ENCODE data around the gene SYT9.

The SYT9 gene

DNA sequence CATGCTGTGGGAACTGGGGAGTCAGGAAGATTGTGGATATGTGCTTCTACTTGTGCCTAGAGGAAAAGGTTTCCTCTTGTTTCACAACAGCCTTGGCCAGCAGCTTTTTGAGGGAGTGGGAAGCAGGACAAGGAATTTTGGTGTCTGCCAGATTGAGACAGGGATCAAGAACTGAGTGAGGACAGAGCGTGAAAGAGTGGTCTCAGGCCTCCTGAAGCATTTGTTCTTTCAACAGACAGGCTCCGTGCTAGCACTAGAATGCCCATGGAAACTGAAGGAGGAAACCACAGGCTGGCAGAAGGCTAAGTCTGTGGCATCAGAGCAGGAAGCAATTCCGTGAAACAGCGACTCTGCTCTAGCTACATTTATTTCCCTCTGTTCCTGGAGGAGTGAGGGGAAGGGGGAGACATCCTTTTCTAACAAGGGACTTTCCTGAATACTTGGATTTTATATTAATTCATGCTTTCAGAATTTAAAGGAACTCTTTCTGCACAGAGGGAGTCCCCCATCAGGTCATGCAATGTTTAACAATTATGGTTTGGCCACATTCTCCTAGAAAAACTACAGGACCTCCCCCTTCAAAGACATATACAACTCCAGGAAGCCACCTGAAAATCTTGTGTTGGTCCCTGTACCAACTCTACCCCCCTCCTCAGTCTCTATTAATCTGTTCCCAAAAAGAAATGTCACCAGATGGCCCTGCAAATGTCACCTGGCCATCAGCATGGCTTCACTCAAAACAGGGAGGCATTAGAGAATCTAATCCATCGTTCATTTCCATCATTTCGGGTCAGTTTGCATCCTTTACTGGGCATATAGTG is 96.1 kb downstream of the SYT9 start:
- DNase-seq = no peak

DNA sequence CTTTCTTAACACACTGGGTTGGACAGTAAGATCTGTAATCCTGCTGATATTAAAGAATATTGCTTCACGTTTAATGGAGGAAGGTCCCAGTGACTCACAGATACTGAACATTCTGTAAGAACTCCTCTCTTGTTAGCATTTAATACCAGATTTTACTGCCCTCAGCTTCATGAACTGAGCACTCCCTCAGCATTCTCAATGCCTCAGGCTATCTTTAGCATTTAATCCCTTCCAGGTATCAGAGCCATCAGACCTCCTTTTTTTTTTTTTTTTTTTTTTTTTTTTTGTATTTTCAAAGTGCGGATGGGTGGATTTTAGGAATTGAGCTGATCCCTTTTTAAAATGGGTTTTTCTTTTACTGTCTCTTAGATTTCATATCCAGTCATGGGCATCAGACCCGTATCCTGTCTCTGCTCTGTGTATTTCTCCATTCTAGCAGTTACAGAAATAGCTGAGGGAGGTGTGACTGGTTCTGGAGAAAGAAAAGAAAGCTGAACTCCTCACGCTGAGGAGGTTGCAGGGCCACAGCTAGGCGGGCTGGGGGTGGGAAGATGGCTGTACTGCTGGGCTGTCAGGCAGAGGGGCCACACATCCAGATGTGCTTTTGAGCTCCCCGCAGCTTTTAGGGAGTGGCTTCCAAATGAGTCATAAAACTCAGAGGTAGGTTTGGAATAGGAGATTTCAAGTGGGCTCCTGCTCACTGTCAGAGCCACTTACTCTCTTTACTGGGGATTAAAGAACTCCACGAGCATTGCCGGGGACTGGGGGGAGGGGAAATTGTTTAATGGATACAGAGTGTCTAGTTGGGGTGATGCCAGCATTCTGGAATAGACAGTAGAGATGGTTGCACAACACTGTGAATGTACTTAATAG is 97.0 kb downstream of the SYT9 start:
- DNase-seq = no peak

DNA sequence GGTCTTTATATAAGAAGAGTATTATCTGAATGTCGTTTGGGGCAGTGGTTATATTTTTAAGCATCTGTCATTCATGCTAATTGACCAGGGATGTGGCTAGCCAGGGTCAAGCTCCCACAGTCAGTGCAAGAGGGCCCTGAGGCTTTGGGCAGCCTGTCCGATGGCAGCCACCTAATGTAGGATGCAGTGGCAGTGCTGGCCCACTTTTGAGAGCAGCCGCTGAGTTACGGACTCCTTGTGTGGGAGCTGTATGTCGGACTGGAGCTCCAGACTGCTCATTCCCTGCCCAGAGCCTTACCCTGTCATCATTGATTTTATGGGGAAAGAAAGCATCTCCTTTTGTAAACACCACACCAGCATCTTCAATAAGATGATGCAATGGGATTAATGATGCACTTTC is 99.5 kb downstream of the SYT9 start:
- no peak for DNase-seq

DNA sequence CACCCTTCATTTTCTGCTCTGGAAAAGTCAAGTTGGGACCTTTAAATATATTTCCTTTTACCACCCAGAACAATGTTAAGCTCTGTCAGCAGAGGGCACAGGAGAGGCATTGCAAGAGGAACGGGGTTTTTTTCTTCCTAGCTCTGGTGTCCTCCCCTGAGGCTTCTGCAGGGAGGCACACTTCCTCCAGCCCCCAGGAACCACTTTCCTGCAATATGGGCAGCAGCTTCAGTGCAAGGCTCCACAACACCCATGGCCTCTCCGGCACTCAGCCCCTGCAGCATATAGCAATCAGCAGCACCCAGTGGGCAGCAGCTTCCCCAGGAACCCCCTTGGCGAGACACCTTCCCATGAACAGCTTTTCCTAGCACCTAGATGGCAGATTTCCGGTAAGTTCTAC is 101.4 kb downstream of the SYT9 start:
- DNase-seq = no peak

DNA sequence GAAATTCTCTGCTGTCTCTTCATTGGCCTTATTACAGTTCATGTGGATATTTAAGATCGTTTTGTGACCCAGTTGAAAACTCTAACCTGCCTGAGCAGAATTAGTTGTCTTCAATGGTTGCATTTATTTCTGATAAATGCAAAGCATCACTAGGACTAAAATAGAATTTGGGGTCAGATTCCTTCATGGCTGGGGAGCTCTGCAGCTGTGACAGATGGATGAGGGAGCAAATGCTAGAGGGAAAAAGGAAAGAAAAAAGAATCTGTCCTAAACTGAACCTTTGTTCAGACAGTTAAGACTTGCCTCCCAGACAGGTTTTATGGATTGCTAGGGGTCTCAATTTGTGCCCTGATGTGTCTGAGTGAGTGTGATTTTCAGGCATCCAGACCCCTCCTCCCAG is 113.0 kb downstream of the SYT9 start:
- no peak for DNase-seq

DNA sequence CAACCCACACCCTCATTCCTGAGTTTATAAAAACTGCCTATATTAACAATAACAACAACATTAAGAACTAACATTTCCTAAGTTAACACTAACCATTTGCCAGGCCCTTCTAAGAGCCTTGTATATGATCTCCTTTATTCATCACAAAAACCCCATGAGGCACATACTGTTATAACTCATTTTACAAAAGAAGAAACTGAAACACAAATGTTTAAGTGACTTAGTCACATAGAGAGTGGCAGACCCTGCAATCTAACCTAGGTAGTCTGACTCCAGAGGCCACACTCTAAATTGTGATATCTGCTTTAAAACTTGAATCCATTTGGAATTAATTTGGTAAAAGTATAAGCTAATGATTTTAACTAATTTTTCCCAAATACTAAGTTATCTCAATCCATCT is 116.1 kb downstream of the SYT9 start:
- DNase-seq = no peak

DNA sequence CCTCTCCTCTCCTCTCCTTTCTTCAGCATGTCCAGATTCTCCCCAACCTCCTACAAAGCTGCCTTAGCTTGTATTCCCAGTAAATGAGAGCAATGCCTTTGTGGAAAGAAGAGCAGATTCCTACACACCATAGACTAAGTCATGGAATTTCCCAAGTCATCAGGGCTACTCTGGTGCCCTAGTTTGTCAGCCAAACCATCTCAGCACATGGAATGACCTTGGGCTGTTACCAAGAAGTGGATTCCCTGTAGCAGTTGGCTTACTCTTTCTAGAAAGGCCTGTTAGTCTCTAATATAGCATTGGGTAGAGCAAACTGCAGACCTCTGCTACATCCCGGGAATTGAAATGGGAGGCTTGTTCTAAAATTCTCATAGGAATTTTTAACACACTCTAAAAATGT is 124.7 kb downstream of the SYT9 start:
- DNase-seq = no peak

DNA sequence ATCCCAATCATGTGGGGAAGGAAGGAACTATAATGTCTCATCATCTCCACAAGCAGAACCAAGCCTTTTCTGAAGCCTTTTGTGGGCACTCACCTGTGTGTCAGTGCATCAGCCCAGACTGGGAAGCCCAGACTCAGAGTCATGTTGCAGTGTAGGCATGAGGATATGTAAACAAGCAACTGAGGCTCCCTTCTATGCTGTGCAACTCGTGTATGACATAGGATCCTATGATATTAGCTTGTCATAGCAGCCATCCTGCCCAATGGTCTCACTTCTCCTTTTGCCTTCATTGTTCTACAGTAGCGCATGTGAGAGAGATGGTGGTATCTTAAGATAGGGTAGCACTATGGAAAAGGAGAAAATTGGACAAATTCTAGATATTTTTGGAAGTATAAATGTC is 130.2 kb downstream of the SYT9 start:
- DNase-seq = no peak

DNA sequence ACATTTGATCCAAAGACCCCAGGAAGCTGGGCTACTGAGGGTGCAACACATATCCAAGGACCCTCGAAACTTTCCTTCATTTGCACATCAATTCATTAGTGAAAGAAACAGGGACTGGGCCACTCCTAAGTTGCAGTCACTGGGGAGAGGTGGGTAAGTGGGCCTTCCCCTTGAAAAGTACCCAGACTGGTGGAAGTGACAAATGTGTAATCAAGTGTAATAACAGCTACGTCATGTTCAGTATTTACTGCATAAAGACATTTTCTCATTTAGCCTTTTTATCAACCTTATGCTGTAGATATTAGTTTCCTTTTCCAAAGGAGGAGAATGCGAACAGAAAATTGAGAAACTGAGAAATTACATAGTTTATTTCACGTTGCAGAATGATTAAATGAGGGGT is 131.7 kb downstream of the SYT9 start:
- no peak for DNase-seq

DNA sequence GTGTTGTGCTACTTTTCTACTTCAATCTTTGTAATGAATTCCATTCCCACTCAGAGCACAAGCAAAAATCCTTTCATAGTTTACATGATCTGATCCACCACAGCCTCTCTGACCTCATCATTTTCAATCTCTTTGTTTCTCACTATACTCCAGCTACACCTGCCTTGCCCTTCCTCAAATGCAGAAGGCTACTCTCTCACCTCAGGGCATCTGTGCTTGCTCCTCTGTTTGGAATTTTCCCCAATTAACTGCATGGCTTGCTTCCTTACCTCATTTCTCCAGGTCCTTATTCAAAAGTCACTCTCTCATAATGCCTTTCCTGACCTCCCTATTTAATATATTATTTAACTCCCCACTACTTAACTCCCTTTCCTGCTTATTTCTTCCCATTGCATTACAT is 133.0 kb downstream of the SYT9 start:
- no peak for DNase-seq

DNA sequence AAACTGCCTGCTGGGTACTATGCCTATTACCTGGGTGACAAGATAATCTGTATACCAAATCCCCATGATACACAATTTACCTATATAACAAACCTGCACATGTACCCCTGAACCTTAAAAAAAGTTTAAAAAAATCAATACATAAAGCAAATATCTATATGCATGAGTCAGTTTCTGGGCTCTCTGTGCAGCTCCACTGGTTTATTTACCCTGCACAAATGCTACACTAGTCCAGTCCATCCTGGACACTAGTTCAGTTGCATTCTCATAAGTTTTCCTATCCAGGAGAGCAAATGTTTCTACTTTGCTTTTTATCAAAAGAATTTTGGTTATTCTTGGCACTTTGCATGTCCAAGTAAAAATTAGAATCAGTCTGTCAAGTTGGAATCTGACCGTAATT is 133.8 kb downstream of the SYT9 start:
- DNase-seq = no peak

DNA sequence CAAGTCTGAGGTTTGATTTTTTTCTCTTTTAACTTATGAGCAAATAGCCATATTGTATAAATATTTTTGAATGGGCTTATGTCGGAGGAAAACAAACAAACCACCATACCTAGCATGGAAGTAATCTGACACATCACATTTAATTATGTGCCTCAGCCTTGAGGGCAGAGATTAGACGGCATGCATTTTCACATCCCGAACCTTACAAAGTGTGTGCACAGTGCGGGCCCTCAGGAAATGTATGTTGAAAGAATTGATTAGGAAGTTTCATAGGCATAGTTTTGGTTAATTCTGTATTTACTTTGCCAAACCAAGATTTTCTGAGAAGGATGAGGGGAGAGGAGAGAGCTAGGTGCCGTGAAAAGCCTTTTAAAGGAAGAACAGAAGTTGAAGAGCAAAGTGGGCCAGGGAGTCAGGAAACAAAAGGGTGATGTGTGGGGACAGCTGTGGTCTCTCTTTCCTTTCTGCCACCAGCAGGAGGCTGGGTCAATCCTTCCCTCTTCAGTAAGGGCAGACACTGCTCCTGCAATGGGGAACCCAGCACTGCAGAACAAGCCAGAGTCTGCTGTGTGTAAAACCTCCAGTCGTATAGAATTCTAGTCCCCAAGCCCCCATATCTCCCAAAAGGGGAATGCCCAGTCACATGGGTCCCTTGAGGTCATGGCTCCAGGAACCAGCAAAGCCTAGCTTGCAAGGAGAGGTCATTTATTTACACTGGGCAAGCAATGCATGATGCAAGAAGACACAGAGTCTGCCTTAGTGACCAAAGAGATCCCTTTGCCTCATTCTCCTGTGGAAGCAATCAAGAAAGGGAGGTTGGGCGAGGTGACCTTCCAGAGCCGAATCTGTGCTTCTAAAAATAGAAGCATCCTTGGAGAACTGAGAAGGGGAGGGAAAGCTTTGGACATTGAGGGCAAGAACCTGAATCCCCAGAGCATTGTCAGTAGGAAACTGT is 162.5 kb downstream of the SYT9 start:
- DNase-seq = no peak

DNA sequence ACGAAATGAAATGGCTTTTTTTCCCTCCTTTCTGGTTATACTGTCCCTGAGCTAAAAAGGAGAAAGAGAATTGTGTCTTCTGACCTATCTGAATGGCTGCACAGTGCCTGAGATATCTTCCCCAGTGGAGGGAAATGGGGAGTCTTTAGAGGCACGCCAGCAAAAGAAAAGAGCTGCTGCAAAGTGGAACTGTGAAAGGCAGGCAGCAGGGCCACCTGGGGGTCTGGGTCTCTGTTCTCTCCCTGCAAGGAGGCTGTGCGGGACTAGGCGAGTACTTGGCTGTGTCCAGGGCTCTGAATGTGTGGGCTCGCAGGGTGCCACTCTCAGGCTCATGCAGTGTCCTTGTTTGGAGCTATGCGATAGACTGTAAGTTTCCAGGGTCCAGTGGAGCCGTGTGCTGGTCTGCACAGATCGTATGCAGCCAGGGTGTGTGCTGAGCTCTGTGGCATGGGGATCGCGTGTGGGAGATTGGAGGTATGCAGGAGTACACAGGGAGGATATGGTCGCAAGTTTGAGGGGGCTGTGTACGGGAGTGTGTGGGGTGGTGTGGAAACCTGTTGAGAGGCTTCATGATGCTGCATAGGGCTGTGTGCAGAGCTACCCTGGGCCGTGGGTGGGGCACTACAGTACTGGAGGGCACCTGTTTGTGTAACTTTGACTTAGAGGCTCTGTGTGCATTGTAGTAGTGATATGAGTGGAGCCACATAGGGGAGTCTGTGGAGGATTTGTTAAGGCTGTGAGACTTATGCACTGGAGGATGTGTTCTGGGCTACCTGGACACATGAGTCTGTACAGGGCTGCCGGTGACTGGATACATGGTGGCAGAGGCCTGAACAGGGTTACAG is 163.5 kb downstream of the SYT9 start:
- DNase-seq = no peak

DNA sequence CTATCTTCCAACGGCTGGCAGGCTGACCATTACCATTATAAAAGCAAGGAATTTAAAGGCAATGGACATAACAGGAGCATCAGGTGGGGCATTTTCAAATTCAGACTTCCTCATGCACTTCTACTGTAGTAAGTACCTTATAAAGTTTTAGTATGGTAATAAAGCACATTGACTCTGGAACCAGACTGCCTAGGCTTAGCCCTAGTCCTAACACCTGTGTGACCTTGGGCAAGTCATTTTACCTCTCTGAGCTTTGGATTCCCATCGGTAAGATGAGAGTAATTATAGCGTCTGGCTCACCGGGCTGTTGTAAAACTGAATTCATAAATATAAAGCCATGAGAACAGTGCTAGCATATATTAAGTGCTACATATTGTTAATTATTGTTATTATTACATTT is 164.4 kb downstream of the SYT9 start:
- DNase-seq = no peak

DNA sequence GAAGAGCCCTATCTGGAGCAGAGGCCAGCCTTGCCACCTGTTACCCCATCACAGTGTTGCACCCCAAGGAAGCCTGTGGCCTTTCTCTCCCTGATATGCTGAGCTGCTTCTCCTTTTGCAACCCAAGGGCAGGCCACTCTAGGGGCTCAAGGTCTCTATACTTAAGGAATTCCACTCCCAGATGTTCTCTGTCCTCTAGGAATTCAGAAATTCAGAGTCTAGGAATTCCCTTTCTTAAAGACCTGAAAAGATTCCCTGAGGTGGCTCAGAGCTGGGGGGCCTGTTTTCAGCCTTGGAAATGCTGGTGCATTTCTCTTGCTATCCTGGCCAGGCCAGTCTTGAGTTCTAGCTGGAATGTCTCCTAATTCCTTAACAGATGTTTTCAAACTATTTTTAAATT is 165.6 kb downstream of the SYT9 start:
- no peak for DNase-seq

DNA sequence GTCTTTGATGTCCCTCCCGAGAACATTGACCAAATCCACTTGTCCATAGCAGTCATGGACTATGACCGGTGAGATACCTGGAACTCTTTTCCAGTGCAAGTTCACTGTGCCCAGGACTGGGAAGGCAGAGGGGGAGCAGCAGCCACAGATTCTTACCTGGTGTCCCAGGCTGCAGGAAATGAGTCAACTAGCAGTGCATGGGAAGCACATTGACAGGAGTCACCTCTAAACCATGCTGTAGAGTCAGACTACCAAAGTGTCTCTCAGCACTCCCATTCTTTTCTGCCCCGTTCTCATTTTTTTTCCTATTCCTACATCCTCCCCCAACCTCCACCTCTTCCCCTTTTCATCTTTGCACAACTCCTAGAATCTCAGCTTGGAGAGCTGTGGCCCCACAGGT is 166.4 kb downstream of the SYT9 start:
- no peak for DNase-seq

DNA sequence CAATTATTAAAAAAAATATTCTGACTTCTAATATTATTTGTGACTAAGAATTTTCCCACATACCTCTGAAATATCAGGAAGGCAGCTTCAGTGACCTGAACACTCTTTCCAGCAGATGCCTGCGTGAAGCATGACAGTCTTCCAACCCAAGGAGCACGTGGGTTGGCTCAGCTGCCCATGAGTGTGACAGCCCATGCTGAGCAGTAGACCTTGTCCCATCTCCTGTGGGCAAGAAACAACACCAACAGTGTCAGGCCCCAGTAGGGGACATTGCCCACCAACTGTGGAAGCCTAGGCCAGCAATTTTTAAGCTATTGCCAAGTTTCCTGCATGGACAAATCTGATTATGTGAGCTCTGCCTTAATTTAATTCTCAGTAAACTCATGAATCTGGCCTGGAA is 167.2 kb downstream of the SYT9 start:
- no peak for DNase-seq

DNA sequence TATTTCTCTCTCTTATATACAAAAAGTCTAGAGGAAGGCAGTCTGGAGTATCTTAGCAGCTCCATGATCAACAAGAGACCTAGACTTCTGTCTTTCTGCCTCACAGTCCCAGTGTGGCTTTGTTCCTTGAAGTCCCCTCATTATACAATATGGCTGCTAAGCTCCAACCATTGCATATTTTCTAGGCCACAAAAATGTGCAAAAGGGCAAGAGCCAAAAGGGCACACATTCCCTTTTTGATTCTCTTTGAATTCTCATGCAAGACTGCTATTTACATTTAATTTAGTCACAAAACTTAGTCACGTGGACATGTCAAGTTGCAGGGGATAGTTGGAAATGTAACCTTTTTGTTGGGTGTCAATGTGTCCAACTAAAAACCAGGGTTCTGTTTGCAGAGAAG is 169.4 kb downstream of the SYT9 start:
- DNase-seq = no peak

DNA sequence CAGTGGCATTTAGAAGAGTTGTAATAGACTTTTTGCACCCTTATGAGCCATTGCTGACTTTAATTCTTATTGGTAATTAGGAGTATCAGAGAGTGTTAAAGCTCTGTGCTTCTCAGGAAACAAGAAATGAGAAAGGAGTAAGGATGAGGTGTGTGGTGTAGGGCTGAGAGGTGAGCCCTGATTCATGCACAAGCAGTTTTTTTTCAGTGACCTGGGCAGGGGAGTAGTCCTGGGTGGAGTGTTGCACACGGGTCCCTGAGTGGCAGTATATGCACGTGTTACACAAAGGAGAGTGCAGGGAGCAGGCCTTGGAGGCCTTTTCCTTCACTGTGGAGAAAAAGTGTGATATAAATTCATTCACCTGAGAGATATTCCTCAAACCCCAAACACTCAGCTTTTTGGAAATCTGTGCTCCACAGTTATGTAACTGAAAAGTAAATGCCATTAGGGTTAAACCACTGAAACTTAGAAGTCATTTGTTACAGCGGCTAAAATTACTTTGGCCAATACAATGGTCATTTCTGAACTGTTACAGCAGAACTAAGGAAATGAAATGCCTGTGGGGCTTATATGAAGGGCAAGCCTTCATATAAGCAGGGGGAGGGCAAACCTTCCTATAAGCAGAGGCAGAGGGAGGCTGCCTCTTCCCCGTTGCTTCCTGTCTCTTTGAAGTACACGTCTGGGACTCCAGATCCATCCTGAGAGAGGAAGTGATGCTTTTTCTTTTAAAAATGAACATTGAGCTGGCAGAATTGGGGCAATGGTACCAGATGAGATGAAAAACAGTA is 171.0 kb downstream of the SYT9 start:
- no peak for DNase-seq

DNA sequence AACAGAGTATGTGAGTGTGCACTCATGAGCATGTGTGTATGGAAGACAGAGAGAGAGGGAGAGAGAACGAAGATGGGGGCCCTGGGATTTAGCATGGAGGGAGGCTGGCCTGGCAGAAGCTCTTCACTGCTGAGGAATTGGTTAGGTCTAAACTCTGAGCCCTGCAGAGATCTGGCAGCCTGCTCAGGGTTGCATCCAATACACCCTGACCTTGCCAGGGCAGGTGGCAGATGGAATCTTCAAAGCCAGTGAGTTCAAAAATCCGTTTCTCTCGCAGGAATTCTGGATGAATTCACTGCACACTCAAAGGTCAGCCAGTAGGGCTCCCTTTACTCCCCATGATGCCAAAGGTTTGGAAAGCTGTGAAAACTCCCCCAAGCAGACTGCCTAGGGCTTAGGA is 172.2 kb downstream of the SYT9 start:
- no peak for DNase-seq

DNA sequence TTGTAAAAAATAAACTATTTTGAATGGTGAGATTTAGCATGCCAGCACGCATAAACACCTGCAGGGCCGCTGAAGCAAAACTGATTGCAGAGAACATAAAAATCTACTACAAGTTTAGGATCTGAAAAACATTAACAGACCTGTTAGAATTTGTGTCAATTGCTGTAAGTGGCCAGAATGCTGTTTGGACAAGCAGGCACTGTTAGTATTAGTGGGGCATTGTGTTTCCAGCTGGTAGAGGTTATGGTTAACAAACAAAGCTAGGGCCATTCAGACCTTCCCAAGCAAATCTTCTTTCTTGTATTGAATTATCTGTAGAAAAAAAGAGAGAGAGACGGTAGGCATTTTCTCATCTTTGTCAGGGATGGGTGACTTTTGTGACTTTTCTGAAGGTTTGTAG is 176.0 kb downstream of the SYT9 start:
- DNase-seq = no peak
